Measurements from ENCODE around the gene NTM. TPM values are rescaled to one million over a fixed set of nuclear protein-coding genes. Genes with fewer than 3 reads are reported as not detected.

Gene NTM
- total and polyA plus RNA-seq, 2 donors from 2014 or later = 0.92 to 10.3 TPM

DNA sequence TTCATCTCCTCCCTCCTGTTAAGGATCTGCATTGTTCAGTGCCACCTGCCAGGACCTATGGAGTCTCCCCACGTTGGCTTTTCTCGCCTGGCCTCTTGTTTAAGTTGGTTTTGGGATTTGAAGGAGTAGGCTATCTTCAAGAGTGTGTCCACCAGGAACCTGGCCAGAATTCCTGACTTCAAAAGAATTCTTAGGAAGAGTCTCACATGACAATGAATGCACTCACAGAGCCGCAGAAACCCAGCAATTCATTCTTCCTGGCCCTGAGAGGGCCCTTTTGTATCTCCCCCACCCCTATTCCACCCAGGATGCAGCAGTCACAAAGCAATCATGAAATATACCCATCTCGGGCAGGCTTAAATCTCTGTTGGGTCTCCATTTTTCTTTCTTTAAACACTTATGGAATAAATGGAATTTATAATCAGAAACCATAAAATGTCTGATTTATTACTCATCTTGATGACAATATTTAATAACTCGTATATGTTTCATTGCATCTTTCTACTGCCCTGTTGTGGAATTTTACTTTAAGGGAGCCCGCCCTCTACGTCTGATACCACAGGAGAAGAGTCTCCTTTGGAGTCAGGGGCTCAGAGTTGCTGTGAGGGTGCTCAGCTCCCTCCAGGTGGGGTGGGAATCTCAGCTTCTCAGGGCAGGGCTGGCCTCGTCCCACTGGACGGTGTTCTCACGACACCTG, 507.0 kb downstream of the NTM start:
- H3K4me1 ChIP-seq (ENCODE audit: control insufficient read depth in 2 of 3, insufficient read depth in 2 of 3, low read depth in 1 of 3, low read length in 3 of 3) = no peaks in the 10 kb centered on the region

DNA sequence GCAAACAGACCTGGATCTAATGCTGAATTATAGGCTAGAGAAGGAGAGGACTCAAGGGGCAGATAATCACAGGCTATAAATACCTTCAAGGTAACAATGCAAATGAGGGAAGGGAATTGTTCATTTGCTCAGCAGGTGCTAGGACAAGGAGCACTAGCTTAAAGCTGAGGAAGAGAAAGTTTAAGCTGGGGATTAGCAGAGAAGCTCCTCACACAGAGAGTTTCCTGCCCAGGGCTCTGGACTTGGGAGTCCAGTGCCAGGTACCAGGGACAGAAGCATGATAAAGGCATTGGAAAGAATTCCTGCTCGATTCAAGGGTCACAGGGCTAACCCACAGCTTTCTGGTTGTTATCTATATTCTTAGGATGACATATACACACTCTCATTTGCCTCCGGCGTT, 509.9 kb downstream of the NTM start:
- H3K9me3 ChIP-seq (ENCODE audit: control insufficient read depth in 2 of 3, insufficient read depth in 1 of 3, low read length in 3 of 3) = no peaks in the 10 kb centered on the region
- H3K4me3 ChIP-seq (ENCODE audit: low read length in 3 of 3) = no peak overlapping the region
- no peak overlapping the region for H3K27ac ChIP-seq (ENCODE audit: low read depth in 2 of 2, low read length in 2 of 2)
- no peaks in the 10 kb centered on the region for H3K27me3 ChIP-seq (ENCODE audit: control insufficient read depth, insufficient read depth, low read length)
- H3K9ac ChIP-seq (ENCODE audit: low read length in 3 of 3) = no peak overlapping the region
- no peaks in the 10 kb centered on the region for H3K36me3 ChIP-seq (ENCODE audit: control insufficient read depth in 2 of 3, insufficient read depth in 3 of 3, low read length in 3 of 3)
- no peak for TF ChIP-seq CTCF (IDR thresholded peaks at IDR 0.05; ENCODE audit: borderline replicate concordance, extremely low read depth, insufficient read depth)
- H3K4me1 ChIP-seq (ENCODE audit: control insufficient read depth in 2 of 3, insufficient read depth in 2 of 3, low read depth in 1 of 3, low read length in 3 of 3) = no peaks in the 10 kb centered on the region
- DNase-seq = no peak
- intact Hi-C loops (cut with DNase I) = no loop called here
- no peak for FAIRE-seq

More for the DNA sequence above, 507.0 kb downstream of the NTM start:
- DNase-seq (no peak), FAIRE-seq (no peak)
- Histone ChIP-seq H3K36me3 (ENCODE audit: control insufficient read depth in 2 of 3, insufficient read depth in 3 of 3, low read length in 3 of 3) (no peaks in the 10 kb centered on the region), H3K9me3 (ENCODE audit: control insufficient read depth in 2 of 3, insufficient read depth in 1 of 3, low read length in 3 of 3) (no peaks in the 10 kb centered on the region), H3K9ac (ENCODE audit: low read length in 3 of 3) (no peak overlapping the region), H3K27me3 (ENCODE audit: control insufficient read depth, insufficient read depth, low read length) (no peaks in the 10 kb centered on the region), H3K4me3 (ENCODE audit: low read length in 3 of 3) (no peak overlapping the region), H3K27ac (ENCODE audit: low read depth in 2 of 2, low read length in 2 of 2) (no peak overlapping the region)
- intact Hi-C loops (cut with DNase I) = no loop called here
- TF ChIP-seq CTCF (IDR thresholded peaks at IDR 0.05; ENCODE audit: borderline replicate concordance, extremely low read depth, insufficient read depth) = no peak

DNA sequence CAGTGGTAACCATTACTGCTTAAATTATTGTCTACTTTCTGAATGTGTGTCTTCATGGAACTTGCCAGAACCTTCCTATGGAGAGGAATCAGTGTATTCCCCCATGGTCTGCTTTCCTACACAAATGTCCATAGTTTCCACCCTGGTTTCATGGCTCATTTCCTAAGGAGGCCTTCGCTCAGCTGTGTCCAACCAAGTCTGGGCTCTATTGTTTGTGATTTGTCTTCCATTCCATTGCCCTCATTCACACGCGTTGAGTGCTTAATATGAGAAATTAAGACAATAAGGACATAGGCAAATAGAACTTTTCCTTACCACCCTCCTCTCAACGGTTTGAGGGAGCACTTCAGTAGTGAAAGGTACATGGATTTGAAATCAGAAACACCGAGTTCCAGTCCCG, 510.6 kb downstream of the NTM start:
- Histone ChIP-seq H3K27me3 (ENCODE audit: control insufficient read depth, insufficient read depth, low read length) (no peaks in the 10 kb centered on the region), H3K9ac (ENCODE audit: low read length in 3 of 3) (no peak overlapping the region), H3K27ac (ENCODE audit: low read depth in 2 of 2, low read length in 2 of 2) (no peak overlapping the region), H3K9me3 (ENCODE audit: control insufficient read depth in 2 of 3, insufficient read depth in 1 of 3, low read length in 3 of 3) (no peaks in the 10 kb centered on the region), H3K4me1 (ENCODE audit: control insufficient read depth in 2 of 3, insufficient read depth in 2 of 3, low read depth in 1 of 3, low read length in 3 of 3) (no peaks in the 10 kb centered on the region), H3K4me3 (ENCODE audit: low read length in 3 of 3) (no peak overlapping the region), H3K36me3 (ENCODE audit: control insufficient read depth in 2 of 3, insufficient read depth in 3 of 3, low read length in 3 of 3) (no peaks in the 10 kb centered on the region)
- DNase-seq = no peak
- no peak for TF ChIP-seq CTCF (IDR thresholded peaks at IDR 0.05; ENCODE audit: borderline replicate concordance, extremely low read depth, insufficient read depth)
- no peak for FAIRE-seq
- intact Hi-C loops (cut with DNase I) = no loop called here

DNA sequence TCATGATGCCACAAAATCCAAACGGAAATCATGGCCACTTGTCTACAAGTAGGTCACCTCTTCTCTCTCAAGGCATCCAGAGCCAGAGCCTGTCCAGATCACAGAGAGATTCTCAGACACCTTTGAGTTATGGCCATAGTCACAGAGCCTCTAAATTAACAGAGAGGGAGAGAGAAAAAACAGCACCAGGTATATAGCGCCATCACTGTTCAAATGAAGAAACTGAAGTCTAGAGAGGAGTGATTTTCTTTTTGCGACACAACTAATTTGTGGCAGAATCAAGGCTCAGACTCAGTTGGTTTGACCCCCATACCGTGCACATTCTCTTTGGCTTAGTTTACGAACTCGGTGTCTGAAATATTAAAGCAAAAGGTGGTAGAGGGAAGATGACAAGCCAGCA, 512.9 kb downstream of the NTM start:
- Histone ChIP-seq H3K27ac (ENCODE audit: low read depth in 2 of 2, low read length in 2 of 2) (no peak overlapping the region), H3K27me3 (ENCODE audit: control insufficient read depth, insufficient read depth, low read length) (no peaks in the 10 kb centered on the region), H3K9me3 (ENCODE audit: control insufficient read depth in 2 of 3, insufficient read depth in 1 of 3, low read length in 3 of 3) (no peaks in the 10 kb centered on the region), H3K4me3 (ENCODE audit: low read length in 3 of 3) (no peak overlapping the region), H3K36me3 (ENCODE audit: control insufficient read depth in 2 of 3, insufficient read depth in 3 of 3, low read length in 3 of 3) (no peaks in the 10 kb centered on the region), H3K9ac (ENCODE audit: low read length in 3 of 3) (no peak overlapping the region), H3K4me1 (ENCODE audit: control insufficient read depth in 2 of 3, insufficient read depth in 2 of 3, low read depth in 1 of 3, low read length in 3 of 3) (no peaks in the 10 kb centered on the region)
- intact Hi-C loops (cut with DNase I) = no loop called here
- no peak for TF ChIP-seq CTCF (IDR thresholded peaks at IDR 0.05; ENCODE audit: borderline replicate concordance, extremely low read depth, insufficient read depth)
- no peak for FAIRE-seq
- DNase-seq = no peak
